ENCODE measurements around the gene BCR.
"Not testable (repeated sequence)": the region's sequence is repeated elsewhere in the genome, so short reads cannot be mapped to it uniquely, and the experiment has no call there.

BCR gene

GRCh38 chr22:23322497-23323080 lies 142.3 kb downstream of the BCR start:
- DNase-seq (ENCODE audit: low spot score): not testable (repeated sequence)

- not testable (repeated sequence) for DNase-seq (ENCODE audit: low spot score)
These were observed 143.8 kb downstream of the BCR start for GRCh38 chr22:23323960-23324688.

- DNase-seq (ENCODE audit: low spot score): no peak
These were observed 144.9 kb downstream of the BCR start for GRCh38 chr22:23325183-23325582.

- DNase-seq (ENCODE audit: low spot score): not testable (repeated sequence)
These were observed 153.5 kb downstream of the BCR start for GRCh38 chr22:23333822-23334221.

- not testable (repeated sequence) for DNase-seq (ENCODE audit: low spot score)
These were observed 157.4 kb downstream of the BCR start for GRCh38 chr22:23337672-23338071.

GRCh38 chr22:23341942-23342695 lies 161.8 kb downstream of the BCR start:
- DNase-seq (ENCODE audit: low spot score): not testable (repeated sequence)

GRCh38 chr22:23351321-23351720 lies 171.0 kb downstream of the BCR start:
- no peak for DNase-seq (ENCODE audit: low spot score)

GRCh38 chr22:23353004-23353403 lies 172.7 kb downstream of the BCR start:
- no peak for DNase-seq (ENCODE audit: low spot score)

- no peak for DNase-seq (ENCODE audit: low spot score)
These were observed 173.4 kb downstream of the BCR start for GRCh38 chr22:23353696-23354095.

GRCh38 chr22:23356094-23356493 lies 175.8 kb downstream of the BCR start:
- no peak for DNase-seq (ENCODE audit: low spot score)

- DNase-seq (ENCODE audit: low spot score): no peak
These were observed 176.7 kb downstream of the BCR start for GRCh38 chr22:23357053-23357452.

- no peak for DNase-seq (ENCODE audit: low spot score)
These were observed 179.3 kb downstream of the BCR start for GRCh38 chr22:23359583-23360123.

GRCh38 chr22:23361676-23362075 lies 181.4 kb downstream of the BCR start:
- DNase-seq (ENCODE audit: low spot score): no peak

- no peak for DNase-seq (ENCODE audit: low spot score)
These were observed 183.4 kb downstream of the BCR start for GRCh38 chr22:23363683-23364082.

GRCh38 chr22:23364389-23364788 lies 184.1 kb downstream of the BCR start:
- no peak for DNase-seq (ENCODE audit: low spot score)

GRCh38 chr22:23365524-23365923 lies 185.2 kb downstream of the BCR start:
- no peak for DNase-seq (ENCODE audit: low spot score)

- no peak for DNase-seq (ENCODE audit: low spot score)
These were observed 185.7 kb downstream of the BCR start for GRCh38 chr22:23365961-23366360.

- not testable (repeated sequence) for DNase-seq (ENCODE audit: low spot score)
These were observed 186.9 kb downstream of the BCR start for GRCh38 chr22:23367196-23367595.
